HG02610 (cell line): ENCODE data around the gene BMP3.

ENCODE experiments used
- ATAC-seq: cut with Tn5 transposase; IDR thresholded peaks from one replicate; pipeline ENCODE4 v1.9.1; 2021; ENCODE audit warnings: mild to moderate bottlenecking, moderate library complexity; ENCODE audit not compliant: unreplicated experiment

The BMP3 gene

GRCh38 chr4:81102107-81102506 lies 71.6 kb downstream of the BMP3 start:
- ATAC-seq: no peak

GRCh38 chr4:81106150-81106549 lies 75.6 kb downstream of the BMP3 start:
- ATAC-seq: no peak
